SW480 (cell line): ENCODE data around the gene MXD3.
A peak's percentile ranks its signal among the peaks of the same experiment; 100 is the strongest.
"Not testable (repeated sequence)": the region's sequence is repeated elsewhere in the genome, so short reads cannot be mapped to it uniquely, and the experiment has no call there.

Source experiments
- DNase-seq: peaks from one replicate; pipeline ENCODE4 v3.0.0-alpha.2; 2016; ENCODE audit warnings: low spot score

MXD3 gene

DNA sequence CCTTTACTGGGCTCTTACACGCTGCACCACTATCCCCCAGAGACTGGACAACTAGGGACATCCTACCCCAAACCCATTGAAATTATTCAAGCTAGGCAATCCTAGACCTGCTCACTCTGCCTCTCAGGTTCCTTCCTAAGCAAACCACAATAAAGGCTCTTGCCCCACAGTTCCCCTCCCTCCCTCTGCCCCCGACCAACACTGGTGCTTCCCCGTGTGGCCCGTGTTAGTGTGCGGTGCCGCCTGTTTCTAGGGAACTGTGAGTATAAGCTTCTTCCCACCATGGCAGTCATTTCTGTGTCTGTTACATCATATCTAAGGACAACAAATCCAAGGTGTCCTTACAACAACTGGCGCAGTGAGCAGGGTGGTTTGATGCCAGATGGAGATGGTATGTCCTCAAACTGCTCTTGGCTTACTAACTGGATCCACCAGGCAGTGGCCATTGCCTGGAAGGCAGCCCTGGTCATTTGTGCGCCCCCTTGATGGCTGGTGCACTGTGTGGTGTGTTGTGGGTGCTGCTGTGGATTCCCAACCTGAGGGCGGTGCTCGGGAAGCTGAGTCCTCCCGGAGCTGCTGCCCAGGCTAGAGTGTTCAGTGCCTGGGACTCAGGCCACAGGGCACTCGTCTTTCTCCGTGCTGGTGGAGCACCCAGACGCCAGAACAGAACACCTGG lies 8.4 kb upstream of the MXD3 start:
- DNase-seq: peak; percentile 43

DNA sequence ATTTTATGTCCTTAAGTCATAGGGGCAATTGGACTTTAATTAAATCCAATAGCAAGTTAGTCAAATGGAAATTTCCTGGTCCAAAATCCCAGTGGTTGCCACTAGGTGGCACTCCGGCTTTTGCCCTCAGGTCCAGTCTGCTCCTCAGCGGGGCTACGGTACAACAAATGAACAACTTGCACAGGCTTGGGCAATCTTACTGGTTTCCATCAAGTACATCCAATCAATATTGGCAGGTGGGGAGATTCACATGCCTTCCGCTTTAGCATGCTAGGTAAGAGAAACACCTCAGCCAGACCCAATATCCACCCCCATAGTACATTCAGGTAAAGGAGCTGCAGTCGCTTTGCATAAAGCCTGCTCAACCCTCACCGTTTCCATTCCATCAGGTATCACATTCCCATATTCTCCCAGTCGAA lies 6.3 kb upstream of the MXD3 start:
- DNase-seq: peak; percentile 81

DNA sequence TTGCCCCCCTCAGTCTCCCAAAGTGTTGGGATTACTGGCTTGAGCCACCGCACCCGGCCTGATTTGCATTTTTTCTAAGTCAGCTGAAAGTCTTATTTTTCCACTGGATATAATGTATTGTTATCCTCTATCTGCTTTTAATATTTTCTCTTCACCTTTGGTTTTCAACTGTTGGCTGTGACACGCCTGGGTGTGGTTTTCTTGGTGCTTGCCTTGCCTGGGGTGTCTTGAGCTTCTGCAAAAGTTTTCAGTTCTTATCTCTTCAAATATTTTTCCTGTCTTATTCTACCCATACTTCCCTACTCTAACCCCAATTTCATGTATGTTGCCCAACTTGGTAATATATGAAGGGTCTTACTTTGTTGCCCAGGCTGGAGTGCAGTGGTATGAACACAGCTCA lies 4.3 kb upstream of the MXD3 start:
- DNase-seq: no peak

- DNase-seq: no peak
Measured at GRCh38 chr5:177315411-177315810, 3.7 kb upstream of the MXD3 start.

DNA sequence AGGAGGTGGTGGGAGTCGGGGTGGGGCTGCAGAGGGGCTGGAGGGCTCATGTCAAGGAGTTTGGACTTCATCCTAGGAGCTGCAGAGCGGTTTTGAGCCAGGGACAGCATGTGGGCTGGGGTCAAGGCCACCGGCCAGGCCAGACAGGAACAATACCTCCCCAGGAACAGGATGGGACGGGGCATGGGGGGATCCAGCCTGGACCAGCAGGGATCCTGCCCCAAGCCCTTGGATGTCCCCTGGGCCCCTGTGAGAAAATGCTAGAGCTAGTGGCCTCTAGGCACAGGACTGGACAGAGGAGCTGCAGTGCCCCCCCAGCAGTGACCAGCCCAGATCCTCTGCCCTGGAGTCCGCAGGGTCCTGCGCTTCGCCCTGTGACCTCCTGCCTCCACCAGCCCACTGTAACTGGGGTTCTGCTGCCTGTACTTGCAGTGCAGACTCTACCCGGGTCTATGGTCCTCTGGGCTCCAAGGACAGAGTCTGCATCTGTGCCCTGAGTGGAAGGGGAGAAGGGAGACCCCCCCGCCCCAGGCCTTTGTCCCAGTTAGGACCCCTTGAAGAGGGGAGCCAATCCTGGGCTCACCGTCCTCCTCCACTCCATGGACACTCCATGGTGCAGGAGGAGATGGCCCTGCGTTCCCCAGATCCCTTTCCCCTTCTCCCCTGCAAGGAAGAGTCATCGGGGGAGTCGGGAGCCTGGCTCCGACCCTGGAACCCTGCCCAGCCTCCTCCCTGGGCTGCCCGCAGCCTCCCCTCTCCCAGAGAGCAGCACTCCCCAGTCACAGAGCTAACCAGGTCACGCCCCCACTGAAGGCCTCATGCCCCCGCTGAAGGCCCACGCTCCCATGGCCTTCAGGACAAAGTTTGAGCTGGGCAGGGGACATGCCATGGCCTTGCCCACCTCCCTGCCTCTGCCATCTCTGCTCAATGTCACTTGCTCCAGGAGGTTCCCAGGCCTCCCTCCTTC lies 3.0 kb upstream of the MXD3 start:
- no peak for DNase-seq

DNA sequence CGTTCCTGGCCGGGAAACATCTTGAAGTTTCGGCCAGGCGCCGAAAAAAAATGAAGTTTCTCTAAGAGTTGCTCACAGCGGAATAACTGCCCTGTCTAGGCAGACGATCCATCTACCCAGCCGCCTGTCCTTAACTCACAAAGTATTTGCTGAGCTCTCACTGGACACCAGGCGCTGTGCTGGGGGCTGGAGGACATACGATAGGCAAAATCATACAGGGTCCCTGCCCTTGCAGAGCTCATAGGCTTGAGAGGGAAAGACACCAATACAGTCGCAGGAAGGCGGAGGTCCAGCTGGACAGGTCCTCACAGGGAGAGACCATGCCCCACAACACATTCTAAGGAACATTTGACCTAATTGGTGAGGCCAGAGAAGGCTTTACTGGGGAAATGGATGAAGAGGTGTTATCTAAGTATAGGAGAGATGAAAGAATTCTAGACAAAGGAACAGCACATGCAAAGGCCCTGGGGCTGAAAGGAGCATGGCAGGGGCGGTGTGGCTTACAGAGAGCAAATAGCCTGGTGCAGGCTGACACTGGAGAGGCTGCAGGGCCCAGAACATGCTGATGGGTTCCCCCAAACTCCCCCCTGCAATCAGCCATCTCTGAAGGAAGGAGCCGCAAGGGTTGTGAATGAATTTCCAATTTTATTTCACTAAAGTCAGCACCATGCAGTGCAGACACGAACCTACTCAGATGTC lies 2.0 kb upstream of the MXD3 start:
- DNase-seq: no peak

GRCh38 chr5:177312649-177313181 lies 1.0 kb upstream of the MXD3 start:
- peak; percentile 87 for DNase-seq

GRCh38 chr5:177311392-177311722 lies 341 bp downstream of the MXD3 start:
- peak; percentile 23 for DNase-seq

GRCh38 chr5:177310757-177311391 lies 824 bp downstream of the MXD3 start:
- peak; percentile 58 for DNase-seq

- no peak for DNase-seq
Measured at GRCh38 chr5:177310332-177310731, 1.4 kb downstream of the MXD3 start.

DNA sequence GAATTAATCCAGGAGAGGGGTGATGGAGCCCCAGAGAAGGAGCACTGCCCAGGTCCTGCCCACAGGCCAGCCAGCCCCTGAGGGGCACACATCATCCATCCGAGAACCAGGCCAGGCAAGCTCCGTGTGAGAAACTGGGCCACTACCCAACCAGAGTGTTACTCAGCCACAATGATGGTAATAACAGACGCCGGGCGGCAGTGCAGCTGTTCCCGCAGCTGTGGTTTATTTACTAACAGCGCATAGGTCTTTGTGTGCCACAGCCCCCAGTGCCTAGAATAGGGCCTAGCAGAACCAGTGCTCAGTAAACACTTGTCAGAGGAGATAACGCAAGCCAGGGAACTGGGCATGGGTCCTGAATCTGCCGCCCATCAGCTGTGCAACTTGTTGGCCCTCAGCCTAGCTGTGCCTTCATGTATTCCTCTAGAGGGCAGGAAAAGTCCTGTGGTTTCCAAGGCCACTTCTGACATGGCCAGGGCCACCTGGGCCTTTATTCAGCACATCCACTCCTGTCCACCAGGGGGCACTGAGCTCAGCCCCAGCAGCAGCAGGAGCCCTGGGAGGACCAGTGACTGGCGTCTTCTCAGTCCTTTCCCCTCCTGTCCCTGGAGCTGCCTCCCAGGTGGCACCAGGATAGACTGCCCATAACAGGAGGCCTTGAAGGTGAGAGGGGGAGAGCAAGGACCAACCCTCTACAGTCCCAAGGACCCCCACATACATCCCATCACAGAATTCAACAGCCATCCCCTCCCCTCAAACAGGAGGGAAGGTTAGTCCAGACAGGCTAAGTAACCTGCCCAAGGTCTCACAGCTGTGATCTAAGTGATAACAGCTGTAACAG lies 2.1 kb downstream of the MXD3 start:
- DNase-seq: peak; percentile 84

DNA sequence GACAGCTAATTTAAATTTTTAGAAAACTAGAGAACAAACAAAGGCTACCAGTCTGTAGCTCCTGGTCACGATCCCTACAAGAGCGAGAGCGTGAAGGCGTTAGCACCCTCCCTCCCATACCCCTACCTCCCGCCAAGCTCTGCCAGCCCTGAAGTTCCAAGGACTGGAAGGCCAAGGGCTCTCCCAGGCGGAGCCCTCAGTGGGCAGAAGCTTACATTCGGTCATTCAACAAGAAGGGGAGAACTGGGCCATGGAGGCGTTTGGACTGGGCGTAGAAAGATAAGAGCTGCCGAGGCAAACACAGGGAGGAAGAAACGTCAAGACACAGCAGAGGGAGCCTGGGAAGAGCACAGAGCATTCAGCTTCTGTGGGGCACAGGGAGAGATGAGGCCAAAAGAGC lies 3.0 kb downstream of the MXD3 start:
- no peak for DNase-seq

- no peak for DNase-seq
Measured at GRCh38 chr5:177307544-177308363, 3.9 kb downstream of the MXD3 start.

GRCh38 chr5:177306674-177307543 lies 4.8 kb downstream of the MXD3 start:
- no peak for DNase-seq

- DNase-seq: not testable (repeated sequence)
Measured at GRCh38 chr5:177306103-177306640, 5.5 kb downstream of the MXD3 start.

- peak; percentile 47 for DNase-seq
Measured at GRCh38 chr5:177304392-177305119, 7.1 kb downstream of the MXD3 start.

DNA sequence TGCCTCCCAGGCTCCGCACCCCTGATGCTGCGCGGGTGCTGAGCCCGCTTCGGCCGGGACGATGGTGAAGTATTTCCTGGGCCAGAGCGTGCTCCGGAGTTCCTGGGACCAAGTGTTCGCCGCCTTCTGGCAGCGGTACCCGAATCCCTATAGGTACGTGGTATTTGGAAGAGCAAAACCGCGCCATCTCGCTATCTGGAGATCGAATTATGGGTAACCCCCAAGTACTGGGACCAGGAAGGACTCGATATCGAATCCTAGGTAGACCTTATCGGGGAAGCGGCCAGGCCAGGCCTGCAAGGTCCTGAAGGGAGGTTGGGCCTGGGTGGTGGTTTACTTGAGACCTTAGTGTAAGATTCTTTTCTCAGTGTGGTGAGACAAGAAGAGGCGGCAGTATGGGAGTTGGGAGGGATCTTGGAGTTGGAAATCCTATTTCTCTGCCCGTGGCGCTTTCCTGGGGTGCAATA lies 7.7 kb downstream of the MXD3 start:
- no peak for DNase-seq
